KG1 (cell line): ENCODE results near the gene KLK13.

Experiments used
- DNase-seq: peaks from one replicate; lab custom pipeline; 2025; lab: John Stamatoyannopoulos, UW

KLK13 gene

DNA sequence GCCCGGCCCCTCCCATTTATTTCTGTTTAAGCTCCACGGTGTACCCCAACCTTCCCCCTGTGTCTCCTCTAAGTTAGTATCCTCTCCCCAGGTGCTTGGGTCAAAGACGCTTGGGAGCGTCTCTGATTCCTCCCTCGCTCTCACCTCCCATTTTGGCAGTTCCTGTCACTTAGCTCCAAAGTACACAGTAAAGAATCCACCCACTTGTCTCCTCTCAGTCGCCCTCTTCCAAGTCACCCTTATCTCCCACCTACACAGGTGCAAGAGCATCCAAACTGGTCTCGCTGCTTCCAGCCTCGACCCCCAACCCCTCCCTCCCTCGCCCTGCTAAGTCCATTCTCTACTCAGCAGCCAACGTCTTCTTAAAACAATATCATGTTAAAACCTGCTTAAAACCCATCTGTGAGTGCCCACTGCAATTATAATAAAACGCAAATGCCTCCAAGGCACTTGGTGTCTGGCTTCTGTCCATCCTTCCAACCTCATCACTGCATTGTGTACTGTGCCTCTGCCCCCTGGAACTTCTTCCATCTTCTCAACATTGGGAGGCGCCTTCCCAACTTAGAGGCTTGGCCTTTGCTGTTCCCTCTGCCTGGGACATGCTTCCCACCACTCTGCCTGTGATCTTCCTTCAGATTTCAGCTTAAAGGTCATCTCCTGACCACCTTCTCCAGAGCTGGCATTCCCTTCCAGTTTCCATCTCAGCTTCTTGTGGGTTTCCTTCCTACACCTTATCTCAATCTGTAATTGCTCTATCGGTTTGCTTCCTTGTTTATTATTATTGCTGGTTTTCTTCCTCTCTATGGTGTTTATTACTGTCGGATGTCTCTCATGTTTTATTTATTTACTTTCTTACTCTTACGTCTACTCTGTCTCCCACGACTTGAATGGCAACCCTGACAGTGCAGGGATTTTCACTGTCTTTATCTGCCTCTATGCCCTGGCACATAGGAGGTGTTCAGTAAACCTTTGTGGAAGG, 27.3 kb upstream of the KLK13 start:
- DNase-seq = peak; percentile 1

DNA sequence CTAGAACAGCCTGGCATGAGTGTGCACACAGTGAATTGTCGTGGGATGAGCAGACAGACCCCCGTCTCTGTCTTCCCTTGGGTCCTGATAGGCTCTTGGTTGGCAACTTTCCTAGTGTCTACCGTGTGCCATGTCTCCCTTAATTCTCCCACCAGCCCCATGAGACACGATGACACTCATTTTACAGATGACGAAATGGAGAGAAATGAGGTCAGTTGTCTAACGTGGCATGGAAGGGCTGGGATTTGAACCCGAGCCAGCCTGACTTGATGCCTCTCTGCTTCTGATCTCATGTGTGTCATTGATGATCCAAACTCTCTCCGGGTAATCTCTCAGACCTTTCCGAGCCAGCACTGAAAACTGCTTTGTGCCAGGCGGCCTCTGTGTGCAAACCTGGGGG, 26.2 kb upstream of the KLK13 start:
- no peak for DNase-seq

DNA sequence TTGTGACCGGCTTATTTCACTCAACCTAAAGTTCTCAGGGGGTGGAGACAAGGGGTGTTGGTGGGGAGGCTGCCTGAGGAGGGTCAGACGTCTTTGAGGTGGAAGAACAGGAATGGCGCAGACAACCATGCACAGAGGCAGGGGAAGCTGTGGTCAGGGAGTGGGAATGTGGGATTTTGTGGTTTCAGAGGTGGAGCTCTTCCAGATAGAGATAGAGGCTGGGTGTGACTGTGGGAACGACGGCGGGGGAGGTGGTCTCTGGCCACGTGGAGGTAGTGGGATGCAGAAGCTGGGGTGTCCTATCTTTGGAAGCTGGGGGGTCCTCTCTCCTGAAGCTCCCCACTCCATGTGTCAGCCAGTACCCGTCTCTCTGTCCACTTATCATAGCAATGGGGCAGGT, 25.6 kb upstream of the KLK13 start:
- DNase-seq = no peak

DNA sequence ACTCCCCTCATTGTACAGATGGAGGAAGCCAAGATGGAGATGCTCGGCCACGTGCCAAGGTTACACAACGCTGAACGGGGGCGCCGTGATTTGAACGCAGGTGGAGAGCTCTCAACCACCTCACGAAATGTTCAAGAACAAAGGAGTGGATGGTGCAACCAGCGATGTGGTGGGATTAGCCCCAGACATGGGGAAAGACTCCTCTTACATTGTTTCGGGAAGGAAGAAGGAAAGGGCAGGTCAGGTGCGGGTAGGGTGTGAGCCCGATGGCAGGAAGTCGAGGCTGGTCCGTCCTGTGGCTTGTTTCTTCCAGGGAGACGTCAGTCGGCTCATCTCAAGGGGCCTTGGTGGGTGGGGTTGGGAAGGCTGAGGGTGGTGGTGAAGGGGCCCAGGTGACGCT, 24.9 kb upstream of the KLK13 start:
- DNase-seq = no peak

DNA sequence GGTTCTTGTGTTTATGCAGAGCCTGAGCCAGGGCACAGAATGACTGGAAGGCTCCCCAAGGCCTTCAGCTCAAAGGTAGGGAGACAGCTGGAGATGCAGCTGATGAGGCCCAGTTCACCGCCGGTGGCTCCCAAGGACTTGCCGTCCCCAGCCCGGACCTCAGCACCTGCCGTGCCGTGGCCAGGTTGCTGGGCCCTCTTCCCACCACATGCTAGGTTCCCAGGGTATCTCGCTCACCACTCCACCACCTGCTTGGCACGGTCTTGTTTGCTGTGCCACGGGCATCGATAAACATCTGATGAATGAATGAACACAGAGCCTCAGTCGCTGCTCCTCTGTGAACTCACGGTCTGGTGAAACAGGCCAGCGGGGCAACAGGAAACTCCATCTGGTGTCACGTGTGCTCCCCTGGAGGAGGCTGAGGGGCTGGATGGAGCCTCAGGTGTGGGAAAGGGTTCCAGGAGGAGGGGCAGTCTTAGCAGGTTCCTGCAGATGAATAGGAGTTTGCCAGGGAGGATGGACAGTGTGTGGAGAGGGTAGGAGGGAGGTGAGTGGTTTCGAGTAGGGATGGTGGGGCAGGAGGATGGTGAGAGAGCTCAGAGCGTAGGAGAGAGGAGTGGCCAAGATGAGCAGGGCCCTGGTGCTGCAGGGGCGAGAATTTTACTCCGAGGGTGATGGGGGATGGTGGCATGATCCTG, 21.4 kb upstream of the KLK13 start:
- DNase-seq = no peak

DNA sequence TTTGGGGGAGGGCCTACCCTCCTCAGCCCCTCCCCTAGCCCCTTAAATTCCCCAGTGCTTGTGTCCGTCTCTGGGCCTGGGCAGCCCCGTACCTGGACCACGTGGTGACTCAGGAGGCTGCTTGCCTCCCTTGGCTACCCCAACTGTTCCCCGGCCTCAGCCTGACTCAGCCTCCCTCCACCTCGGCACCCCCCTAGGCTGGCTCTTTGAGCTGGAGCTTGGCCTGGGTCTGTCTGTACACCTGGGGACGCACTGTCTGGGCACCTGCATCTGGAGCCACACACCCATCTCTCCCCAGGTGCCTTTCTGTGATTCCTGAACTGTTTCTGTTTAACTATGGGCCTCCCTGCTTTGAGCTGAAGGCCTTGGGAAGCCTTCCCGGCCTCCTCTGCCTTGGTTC, 19.6 kb upstream of the KLK13 start:
- no peak for DNase-seq

DNA sequence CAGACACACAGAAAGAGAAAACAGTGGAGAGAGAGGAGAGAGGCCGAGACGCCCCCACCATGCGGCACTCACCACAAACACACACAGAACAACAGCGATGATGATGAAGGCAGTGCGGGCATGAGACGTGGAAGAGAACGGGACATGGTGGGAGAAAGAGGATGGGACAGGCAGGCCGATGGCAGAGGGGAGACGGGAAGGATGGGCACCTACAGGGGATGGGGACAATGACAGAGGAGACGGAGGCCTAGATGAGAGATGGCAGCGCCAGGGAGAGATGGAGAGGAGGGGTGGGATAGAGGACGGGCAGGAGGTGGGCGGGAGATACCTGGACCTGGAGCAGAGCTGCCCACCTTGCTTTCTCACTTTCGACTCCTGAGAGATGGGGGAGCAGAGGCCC, 18.9 kb upstream of the KLK13 start:
- DNase-seq = no peak

DNA sequence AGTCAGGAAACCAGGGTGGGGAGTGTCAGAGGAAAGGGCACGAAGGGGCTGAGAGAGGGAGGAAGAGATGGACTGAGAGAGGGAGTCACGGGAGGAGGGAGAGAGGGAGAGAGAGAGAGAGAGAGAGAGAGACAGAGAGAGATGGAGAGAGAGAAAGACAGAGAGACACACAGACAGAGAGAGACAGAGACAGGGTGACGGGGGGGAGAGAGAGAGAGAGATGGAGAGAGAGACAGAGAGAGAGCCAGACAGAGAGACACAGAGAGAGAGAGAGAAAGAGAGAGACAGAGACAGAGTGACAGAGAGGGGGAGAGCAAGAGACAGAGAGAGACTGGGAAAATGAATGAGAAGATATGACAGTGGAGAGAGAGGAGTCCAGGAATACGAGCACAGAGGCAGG, 18.3 kb upstream of the KLK13 start:
- DNase-seq = no peak

DNA sequence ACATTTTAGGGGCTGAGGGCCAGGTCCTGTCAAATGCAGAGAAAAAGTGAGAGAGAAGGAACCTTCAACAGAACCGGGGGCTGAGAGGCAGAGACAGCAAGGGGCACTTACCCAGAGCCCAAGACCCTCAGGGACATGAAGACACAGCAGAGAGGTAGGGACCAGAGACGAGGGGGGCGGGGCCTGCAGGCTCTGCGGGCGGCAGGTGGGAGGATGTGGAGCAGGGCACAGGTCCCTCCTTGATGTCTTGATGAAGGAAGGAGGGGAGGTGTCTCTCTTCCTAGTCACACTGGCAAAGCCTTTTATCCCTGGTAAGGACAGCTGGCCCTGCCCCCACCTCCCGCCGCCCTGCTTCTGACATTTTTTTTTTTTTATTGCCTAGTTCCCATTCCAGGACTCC, 17.7 kb upstream of the KLK13 start, which contains the start of gene KLK14:
TSS of gene KLK14 (minus strand) at position 277 of the 400 bp plus-strand sequence. CDS start at position 4, 273 bp downstream.
- no peak for DNase-seq

DNA sequence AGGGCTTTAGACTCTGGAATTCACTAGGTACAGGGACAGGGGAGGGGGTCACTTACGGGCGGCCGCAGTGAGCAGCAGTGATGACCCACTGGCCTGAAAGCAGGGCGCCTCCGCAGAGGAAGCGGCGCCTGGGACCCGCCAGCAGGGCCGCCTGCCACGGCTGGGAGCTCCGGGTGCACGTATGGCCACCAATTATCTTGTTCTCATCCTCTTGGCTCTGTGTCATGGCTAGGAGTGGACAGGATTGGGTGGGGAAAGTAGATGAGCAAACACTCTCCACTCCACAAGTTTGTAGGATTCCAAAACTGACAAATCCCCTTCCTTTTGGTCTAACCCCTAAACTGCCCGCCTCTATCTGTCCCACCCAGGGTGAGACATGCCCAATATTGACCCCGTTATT, 16.6 kb upstream of the KLK13 start:
- no peak for DNase-seq

DNA sequence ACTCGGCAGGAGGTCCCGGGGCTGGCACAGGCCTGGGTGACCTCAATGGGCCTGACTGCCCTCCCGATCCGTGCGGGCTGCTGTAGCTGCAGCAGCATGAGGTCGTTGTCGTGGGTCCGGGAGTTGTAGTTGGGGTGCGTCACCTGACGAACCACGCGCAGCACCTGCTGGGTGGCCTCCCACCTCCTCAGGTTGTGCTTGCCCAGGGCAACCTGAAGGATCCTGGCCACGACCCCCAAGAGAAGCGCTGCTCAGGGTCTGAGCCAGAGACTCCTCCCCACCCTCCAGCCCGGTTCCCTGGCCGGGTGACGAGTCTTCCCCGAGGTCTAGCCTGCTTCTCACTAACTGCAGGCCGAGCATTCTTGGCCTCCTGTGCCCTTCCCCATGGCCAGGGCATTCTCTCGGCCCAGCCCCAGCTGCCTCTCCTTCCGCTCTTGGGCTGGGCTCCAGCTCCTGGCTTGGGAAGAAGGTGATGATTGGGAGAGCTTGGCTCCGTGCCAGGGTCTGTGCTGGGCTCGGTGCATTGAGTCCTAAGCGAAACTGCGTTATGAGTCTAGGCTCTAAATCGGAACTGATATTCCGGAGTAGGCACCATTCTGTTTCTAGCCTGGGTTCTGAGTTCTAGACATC, 14.7 kb upstream of the KLK13 start:
- DNase-seq = no peak

DNA sequence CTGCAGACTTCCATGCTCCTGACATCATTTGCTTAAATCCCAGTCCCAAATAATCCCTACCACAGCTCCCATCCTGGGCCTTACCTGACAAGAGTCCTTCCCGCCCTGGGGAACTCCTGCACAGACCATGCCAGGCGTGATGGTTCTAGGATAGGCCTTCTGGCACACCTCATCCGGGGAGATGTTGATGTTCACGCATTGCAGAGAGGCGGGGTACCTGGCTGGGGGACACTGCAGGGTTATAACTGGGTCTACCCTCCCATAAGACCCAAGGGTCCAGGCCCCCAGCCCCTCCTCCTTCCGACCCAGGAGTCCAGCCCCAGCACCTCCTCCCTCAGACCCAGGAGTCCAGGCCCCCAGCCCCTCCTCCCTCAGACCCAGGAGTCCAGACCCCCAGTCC, 13.8 kb upstream of the KLK13 start:
- DNase-seq = no peak

DNA sequence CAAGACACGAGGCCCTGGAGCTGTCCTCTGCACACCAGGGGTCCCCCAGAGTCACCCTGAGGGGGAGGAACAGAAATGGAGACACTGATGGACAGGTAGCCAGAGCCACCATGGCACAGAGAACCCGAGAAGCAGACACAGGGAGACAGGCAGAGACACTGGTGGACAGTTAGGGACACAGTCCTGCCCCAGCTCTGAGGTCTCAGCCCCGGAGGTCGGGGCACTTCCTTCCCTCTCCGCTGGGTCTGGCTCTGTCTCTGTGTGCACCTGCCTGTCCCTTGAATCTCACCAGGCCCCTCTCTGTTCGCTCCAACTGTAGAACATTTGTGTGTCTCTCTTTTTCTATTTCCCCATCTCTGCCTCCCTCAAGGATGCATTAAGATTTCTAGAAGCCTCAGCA, 13.2 kb upstream of the KLK13 start:
- no peak for DNase-seq

DNA sequence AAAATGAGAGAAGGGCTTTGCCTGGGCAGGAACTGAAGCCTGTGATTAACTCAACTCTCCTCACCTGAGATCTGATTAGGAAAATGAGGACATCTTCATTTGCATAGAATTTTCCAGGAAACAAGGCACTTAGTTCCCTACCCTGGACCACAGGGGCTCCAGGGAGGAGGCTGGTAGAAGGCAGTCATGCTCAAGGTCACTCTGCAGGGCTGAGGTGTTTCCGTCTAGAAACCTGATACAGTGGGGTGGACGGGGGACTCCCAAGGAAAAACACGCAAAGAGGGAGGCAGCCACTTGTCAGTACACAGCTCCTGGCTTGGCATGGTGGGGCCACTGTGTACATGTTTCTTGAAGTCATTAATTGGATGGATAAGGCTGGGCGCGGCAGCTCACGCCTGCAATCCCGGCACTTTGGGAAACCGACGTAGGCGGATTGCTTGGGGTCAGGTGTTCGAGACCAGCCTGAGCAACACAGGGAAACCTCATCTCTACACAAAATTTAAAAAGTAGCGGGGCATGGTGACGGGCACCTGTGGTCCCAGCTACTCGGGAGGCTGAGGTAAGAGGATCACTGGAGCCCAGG, 11.8 kb upstream of the KLK13 start:
- no peak for DNase-seq

DNA sequence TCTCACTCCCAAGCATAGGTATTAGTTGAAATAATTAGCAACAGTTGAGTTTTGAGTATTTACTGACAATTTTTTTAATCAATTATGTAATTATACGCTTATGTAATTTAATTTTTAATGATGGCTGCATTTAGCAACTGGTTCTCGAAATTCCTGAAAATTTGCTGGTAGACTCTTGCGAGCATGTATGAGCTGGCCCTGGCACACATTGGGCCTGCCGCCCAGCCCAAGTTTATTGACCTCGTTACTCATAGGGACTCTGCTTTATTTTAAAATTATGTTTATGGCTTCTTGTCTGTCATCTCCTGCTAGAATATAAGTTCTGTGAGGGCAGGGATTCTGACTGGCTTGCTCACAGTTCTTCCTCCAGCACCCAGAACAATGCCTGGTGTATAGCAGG, 11.1 kb upstream of the KLK13 start:
- DNase-seq = no peak

DNA sequence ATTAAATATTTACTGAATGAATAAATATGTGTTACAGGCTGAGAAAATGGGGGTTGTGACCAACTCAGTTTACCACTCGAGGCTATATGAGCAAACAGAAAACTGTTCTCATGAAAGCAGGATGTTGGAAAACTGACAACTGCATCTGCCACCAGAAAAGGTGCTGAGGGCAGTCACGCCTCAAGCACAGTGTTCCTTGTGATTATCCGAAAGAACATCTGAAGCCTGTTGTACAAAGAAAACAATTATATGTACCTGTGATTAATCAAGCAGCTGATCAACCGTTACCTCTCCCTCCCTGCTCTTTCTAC, 6.2 kb upstream of the KLK13 start:
- DNase-seq = no peak

DNA sequence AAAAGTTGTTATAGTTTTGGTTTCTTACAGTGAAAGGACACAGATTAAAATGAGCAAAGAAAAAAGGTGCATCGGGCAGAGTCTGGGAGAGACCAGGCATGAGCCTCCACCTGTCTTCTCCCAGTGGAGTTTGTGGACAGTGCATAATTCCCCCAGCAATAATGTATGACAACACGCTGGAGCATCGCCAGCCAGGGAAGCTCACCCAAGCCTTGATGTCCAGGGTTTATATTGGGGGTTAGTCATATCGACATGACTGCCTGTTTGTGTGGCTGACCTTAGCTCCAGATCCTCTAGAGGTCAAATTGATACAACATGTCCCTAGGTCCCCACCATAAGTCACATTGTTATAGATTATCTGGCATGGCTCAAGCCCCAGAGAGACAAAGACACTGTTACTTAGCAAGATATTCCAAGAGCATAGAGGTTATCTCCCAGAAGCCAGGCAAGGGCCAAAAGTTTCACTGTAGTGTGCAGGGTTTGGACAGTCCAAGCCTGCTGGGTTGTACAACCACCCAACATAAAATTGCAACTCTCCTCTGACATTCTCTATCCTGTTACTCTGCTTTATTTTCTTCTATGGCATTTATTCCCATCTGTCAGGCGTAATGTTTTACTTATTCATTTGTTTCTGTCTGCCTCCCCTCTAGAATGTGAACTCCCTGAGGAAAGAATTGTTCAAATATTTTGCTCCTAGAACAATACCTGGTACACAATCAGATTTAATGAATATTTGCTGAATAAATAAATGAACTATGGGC, 5.6 kb upstream of the KLK13 start:
- DNase-seq = no peak

DNA sequence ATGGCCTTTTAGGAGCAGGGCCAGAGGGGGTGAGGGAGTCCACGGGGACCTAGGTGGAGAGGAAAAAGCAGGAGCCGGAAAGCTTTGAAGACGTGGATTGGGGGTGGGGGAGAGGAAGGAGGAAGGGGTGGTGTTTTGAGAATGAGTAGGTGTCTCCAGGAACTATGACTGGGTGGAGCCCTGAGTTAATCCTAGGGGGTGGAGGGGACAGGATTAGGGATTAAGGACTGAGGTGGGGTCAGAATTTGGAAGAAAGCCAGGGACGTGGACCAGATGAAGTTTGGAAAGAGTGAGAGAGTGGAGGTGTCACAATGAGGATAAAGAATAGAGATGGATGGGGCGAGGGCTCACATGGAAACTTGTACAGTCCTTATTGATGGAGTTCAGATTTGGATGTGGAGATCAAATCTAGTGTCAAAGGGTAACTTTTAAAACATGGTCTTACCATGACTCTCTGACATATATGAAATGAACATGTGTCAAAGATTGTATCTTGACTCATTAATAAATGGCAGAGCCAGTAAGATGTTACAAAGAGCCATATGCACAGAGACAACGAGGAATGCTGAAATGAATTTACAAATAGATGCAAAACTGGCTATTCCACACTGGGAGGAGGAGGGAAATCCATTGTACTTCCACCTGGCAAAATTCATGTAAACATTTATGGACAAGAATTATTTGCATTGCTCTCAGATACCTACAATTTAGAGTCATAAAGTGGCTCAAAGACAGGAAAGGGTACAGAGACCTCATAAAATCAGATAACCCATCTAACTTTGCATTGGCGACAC, 1.7 kb upstream of the KLK13 start:
- DNase-seq = no peak

DNA sequence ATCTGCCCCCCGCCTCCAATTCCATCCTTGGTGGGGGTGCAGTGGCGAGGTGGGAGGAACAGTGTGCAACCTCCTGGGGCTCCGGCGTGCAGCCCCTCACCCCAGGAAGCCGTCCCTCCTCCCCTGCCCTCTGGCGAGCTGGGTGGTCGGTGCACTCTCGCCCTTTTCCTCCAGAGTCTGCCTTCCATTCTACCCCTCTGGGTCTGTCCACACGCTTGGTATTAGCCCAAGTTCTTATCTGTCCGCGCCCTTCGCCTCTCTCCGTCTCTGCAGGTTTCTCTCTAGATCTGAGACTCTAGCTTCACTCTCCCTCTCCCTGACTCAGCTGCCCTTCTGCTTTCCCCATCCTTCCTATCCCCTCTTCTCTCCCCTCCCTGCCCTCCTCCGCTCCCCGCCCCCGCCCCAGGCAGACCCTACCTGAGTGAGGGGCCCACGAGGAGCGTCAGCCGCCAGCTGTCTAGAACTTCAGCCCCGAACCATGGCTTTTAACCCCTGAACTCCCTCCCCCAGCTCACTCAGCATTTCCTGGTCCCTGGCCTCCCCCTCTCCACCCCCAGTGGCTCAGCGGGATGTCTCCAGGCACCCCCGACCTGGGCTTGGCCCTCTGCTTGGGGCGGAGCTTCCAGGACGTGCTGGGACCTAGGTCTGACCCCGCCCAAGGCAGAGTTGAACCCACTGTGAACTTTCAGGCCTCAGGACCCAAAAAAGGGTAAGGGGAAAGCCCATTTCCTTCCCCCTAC, 499 bp upstream of the KLK13 start:
- no peak for DNase-seq

DNA sequence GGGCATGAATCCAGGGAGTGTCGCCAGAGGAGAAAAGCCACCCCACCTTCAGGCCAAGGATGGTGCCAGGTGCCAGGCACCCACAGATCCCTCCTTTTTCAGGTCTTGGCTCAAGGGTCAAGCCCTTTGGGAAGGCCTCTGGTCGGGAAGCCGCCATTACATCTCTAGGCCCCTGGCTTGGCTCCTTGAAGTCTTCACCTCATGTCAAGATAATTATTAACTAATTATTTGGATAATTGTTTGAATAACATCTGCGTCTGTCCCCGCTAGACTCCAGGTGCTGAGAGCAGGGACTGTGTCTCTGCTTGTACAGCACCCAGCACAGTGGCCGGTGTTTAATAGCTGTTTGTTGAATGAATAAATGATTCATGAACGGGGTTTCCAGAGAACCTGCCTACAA, 1.2 kb downstream of the KLK13 start:
- no peak for DNase-seq
